Stimulated activated CD4-positive, alpha-beta T cell treated with anti-CD3 and anti-CD28 coated beads, Interleukin-12 subunit alpha, Interleukin-12 subunit beta, amount 100 ng/mL, for 4 hours (primary cell): ENCODE results near the gene DSCAM.
"Not testable (repeated sequence)": the region's sequence is repeated elsewhere in the genome, so short reads cannot be mapped to it uniquely, and the experiment has no call there.

Experiments
- DNase-seq: peaks from one replicate; pipeline ENCODE4 v3.0.0-alpha.2; 2020

Gene DSCAM

GRCh38 chr21:40278345-40278744 is 568.6 kb downstream of the DSCAM start:
- DNase-seq: no peak

DNA sequence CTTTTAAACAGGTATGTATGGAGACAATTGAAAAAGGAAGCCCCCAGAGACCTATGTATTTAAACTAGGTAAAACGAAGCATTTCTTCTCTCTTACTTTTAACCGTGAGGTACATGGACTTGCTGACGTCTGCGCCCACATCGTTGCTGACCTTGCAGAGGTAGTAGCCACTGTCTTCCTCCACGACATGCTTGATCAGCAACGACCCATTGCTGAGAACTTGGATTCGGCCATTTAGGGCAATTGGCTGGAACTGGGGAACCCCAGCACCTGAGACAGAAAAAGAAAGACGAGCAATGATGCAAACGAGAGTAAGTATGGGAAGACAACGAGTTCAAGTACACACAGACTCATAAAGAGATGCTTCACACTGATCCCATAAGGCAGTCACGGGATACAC is 571.0 kb downstream of the DSCAM start:
- no peak for DNase-seq

DNA sequence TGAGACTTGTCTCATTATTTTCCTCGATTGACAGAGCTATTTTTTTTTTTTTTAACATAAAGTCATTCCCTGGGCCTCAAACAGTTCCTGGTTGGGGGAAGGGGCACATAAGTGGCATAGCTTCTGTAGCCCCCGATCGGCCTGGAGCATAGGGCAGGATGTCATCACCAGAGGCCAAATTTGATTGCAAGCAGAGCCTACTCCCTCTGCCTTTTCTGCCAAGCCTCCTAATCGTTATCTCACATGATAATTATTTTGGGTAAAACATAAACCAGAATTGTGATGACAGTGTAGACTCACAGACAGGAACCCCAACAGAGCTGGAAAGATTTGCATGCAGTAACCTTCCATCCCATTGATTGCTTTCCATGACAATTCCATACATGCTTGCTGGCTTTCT is 574.9 kb downstream of the DSCAM start:
- DNase-seq: no peak

DNA sequence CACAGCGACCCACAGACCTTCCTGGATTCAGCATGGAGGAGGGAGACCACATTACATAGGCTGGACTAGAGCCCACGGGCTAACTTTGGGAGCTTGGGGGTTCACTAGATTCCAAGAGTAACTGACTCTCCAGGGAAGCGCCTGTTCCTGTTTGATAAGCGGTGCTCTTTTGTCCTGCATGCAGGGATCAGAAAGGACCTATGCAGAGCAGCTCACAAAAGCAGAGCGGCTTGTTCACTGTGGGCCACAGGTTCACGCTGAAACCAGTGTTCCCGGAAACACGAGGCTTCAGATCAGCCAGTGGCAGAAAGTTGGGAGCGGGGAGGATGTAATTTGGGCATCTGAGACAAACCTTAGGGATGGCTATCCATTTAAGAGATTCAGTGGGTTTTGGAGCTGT is 575.8 kb downstream of the DSCAM start:
- DNase-seq: no peak

- DNase-seq: no peak
These were observed 576.9 kb downstream of the DSCAM start for GRCh38 chr21:40270047-40270446.

- no peak for DNase-seq
These were observed 577.7 kb downstream of the DSCAM start for GRCh38 chr21:40269239-40269638.

GRCh38 chr21:40258456-40258855 is 588.5 kb downstream of the DSCAM start:
- not testable (repeated sequence) for DNase-seq

GRCh38 chr21:40257342-40257741 is 589.6 kb downstream of the DSCAM start:
- no peak for DNase-seq

DNA sequence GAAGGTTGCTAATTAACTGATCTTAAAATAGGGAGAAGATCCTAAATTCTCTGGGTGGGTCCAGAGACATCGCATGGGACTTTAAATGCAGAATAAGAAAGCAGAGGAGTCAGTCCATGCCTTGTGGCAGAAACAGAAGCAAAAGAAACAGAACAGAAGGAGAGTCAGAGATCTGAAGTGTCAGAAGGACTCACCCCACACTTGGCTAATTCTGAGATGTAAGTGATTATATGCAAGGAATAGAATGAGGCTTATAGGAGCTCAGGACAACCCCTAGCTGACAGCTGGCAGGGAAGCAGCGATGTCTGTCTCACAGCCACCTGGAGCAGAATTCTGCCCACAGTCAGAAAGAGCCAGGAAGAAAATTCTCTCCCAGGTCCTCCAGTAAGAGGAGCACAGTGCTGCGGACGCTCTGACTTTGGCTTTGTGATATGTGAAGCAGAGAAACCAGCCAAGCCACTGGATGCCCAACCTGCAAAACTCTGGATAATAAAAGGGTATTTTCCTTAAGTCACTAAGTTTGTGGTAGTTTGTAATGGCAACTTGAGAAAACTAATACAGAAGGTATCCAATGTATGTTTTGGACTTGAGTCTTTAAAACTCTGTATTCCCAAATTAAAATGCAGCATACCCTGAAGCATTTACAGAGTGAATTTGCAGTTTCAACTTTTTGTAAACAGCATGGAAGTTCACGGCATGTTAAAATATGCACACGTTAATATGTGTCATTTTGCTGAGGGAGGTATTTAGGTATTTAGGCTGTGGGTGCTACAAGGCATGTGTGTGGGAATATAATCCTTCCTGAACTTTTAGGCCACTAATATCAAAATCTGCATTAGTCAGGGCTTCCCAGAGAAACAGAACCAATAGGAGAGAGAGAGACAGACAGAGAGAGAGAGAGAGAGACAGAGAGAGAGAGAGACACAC is 591.2 kb downstream of the DSCAM start:
- no peak for DNase-seq

DNA sequence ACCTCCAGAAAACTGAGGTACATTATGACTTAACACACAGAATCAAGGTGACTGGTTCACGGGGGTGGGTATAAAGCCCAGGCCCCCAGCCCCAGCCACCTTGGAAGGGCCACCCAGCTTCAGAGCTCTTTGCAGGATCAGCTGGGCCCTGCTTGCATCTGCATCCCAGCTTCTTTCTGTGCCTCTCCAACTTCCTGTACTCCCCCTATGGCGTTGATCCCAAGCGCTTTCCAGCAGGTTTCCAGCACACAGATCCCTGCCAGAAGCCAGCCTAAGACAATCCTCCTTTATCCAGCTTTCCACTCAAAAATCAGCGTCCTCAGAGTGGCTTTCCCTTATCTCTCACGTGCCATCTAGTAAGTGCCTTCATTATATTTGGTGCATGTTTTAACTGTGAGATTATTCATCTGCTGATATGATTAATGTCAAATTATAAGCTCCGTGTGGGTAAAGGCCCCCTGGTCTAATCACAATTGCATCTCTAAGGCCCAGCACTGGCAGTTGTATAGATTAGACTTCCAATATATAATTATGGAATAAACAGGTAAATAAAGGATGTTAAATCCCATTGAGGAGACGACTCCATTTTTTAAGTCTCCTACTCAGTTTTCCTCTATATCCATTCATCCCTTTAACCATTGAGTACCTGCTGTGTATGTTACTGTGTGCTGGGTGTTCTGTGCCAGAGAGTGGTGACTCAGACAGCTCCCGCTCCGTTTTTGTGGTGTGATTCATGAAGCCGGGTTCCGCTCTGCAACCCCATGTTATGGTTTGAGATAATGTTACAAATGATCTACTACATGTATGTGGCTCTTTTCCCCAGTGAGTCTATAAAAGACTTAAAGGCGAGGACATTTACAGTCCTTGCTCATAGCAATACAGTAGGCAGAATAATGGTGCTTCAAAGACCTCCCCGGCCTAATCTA is 592.2 kb downstream of the DSCAM start:
- DNase-seq: no peak

DNA sequence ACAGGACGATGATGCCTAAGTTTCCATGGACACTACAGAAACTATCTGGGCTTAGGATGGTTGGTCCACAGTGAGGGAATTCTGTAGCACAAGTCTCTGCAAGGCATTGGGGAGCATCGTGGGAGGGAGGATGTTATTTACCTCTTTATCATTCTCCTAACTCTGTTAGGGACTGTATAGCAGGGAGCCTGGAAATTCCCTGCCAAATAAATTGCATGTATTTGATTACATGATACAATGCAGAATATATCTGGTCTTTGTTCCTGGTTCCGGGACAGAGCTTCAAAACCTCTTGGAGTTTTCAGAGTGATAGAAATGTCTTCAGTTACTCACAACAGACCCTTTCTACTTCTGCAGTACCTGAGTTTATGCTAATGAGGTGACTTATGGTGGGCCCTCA is 593.8 kb downstream of the DSCAM start:
- no peak for DNase-seq

DNA sequence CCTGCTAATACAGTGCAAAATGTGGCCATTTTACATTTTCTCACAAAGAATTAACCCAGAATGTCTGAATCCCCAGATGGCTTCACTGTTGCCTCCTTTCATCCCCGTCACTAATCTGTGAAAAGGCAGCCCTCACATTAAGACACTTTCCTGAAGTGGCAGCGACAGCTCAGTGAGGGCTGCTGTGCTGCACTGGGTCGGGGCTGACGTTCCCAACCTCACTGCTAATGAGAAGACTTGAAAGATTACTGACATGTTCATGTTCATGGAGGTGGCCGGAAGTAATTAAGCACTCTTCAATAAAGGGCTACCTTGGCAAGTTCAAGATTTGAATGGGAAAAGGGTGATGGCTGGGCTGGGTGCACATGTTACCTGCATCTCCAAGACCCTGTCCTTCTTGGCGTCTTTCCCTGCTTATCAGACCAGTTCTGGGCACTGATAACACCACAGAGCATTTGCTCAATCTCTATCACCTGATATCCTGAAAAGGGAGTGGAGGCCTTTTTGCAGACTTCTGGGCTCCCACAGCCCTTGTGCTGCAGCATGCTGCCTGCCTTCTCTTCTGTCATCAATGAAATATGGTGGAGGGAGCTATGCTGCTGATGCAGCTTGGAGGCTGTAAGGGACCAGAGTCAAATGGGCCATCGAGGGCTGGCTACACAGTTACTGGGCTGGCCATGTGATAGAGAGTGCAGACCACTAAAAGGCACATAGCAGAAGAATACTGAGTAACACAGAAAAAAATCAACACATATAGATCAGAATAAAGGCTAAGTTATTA is 596.3 kb downstream of the DSCAM start:
- no peak for DNase-seq

DNA sequence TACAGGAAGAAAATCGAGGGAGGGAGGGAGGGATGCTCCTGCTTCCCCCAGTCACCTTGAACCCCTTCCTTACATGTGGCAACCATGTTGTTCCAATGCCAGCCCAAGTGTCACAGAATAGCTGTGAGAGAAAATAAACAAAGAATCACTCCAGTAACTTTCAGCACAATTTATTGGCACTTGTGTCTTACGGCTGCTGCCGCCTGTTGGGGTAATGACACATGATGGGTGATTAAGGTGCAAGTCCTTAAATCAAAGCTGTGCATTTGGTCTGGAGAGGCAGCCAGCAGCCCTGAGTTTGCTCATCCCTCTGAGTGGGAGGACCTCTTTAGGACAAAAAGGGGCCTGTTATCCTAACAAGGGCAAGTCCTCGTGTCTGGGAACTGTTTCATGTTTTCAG is 602.0 kb downstream of the DSCAM start:
- no peak for DNase-seq

DNA sequence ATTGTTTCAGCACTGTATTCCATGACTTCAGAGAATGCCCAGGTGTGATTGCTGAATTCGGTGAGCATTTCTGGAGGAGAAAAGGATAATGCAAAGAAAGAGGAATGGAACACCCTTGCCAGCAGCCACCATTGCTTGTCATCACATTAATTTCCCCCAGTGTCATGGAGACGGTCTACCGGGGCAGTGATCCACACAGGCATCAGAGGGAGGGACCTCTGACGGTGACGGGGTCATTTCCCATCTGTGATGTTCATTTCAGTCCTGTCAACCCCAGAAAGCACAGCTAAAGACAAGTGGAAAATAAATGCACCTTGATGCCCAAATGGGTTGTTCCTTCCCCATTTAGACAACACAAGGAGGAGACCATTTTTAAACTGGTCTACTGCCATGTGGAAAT is 603.3 kb downstream of the DSCAM start:
- no peak for DNase-seq

- no peak for DNase-seq
These were observed 604.2 kb downstream of the DSCAM start for GRCh38 chr21:40242586-40243265.

GRCh38 chr21:40235528-40235927 is 611.4 kb downstream of the DSCAM start:
- DNase-seq: no peak

- DNase-seq: no peak
These were observed 615.0 kb downstream of the DSCAM start for GRCh38 chr21:40231979-40232378.

GRCh38 chr21:40227096-40227495 is 619.9 kb downstream of the DSCAM start:
- DNase-seq: no peak

GRCh38 chr21:40215941-40216340 is 631.0 kb downstream of the DSCAM start:
- DNase-seq: no peak

- DNase-seq: no peak
These were observed 636.7 kb downstream of the DSCAM start for GRCh38 chr21:40210251-40210650.

DNA sequence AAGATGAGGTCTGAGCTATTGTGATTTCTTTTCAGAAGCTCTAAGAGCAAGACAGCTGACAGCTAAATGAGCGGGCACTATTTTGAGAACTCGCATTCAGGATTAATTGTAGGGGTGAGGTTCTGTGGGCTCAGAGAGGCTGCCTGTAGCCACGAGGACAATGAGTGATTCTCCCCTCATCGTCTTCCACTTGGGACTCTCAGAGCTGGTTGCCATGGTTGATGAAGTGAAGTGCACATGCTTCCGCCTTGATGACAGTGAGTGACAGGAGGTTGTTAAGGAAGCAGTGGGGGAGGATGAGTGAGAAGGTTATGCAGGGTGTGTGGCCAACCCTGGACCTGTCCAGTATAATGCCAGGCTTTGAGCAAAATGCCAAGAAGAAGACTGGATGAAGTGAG is 638.0 kb downstream of the DSCAM start:
- DNase-seq: no peak

GRCh38 chr21:40208206-40208947 is 638.6 kb downstream of the DSCAM start:
- no peak for DNase-seq
